Endometrium (tissue), 2 donors: ENCODE results near the gene TEX36.
"Not testable (repeated sequence)": the region's sequence is repeated elsewhere in the genome, so short reads cannot be mapped to it uniquely, and the experiment has no call there.

Experiments
- FAIRE-seq: peaks from 2 replicates; lab custom pipeline; 2012; peaks lifted over from hg19 to GRCh38; lab: Jason Lieb, UNC
- donor health status: control.
- donor health status: control.

The TEX36 gene

DNA sequence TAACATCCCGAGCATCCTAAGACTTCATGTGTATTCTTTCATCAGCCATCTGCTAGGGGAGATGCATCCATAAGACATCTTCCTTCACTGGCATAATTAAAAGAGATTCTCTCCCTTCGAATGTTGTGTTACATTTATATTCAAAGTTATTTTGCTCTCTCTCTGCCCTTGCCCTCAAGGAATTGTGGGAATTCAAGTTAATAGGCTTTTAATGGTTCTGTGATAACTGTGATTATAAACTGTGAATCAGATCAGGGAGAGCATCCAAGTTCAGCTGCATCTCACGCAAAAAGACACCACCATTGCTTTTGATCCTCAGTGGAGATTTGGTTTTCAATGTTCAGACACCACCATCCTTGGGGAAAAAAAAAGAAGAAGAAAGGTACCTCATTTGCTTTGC is 9.2 kb upstream of the TEX36 start:
- FAIRE-seq = no peak

DNA sequence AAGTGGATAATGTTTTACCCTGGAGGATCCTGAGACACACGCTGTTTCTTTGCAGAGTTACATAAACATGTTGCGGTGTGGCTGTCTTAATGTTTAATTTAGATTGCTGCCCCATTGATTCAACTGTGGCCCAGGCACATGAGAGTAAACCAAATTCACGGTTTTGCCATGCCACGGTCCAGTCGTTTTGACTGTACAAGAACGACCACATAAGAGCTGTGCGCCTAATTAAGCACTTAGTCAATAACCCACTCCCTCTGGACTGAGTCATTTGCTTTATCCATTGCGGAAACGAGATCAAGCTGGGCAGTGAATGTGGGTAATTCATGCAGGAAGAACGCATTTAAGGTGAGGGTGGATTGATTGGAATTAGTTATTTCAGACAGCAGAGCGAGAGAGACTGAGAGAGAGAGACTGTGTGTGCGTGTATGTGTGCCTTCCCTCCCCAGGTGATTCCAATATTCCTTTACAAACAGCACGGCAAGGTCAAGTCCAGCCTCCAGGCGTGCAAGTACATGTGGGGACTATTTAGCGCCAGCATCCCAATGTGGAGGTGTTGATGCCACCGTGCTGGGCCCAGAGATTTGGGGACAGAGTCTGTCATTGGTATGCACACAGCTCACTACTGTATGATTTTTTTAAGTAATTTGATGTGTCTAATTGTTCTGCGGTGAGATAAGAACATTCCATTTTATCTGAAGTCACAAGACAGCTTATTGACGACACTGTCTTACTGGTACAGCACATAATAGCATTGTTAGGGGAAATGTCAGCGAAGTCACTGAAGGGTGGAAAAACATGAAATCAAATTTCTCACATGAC is 8.4 kb upstream of the TEX36 start:
- no peak for FAIRE-seq

DNA sequence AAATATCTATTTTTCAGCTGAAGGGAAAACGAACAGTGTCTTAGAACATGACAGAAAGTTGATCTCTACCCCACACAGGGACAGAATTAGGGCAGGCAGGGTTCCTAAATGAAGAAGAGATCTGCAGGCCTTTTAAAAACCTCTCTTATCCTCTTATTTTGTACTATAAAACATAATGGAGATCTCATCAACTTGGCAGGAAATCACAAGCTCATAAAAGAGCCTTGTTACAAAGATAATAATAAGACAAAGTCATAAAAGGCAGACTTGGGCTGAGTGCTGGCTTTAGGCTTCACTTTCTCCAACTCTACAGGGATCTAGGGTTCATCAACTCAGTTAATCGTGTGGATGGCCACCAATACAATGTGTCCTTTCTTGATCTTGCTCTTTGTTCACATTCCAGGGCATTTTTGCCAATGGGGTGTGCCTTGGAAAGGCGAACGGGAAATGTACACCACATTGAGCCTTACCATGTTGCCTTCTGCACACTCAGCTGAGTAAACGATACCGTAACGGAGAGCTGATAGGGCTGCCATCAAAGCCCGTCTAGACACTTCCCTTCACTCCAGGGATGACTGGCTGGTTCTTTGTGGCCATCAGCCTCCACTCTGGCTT is 7.1 kb upstream of the TEX36 start:
- FAIRE-seq = peak; percentile 85

DNA sequence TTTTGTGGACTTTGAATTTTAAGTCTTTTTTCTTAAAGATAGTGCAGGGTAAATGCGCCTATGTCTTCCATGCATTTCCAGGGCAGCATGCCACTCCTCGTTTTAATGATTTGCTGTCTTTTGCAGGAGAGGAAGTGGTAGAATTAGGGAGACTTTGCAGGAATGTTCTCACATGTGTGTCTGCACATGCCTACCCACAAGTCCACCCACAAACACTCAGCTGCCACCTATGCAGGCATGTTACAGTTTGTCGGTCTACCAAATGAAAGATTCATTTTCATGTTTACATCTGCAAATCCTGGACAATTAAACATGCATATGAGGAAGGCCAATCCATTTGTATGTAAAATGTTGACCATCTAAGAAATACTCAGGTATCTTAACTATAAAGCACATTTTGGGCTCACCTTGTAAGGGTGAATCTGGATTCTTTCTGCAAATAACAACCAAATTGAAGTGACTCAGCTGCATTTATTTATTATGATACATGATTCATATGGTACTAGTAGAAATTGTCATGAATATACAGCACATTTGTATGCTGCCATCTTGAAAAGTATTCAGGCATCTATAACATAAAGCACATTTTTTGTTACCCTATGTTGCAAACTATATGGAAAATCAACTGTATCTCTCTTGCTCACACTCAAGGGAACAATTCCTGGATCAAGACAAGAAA is 4.7 kb upstream of the TEX36 start:
- FAIRE-seq = no peak

GRCh38 chr10:125684581-125684980 is 1.6 kb upstream of the TEX36 start:
- no peak for FAIRE-seq

GRCh38 chr10:125683821-125684220 is 858 bp upstream of the TEX36 start:
- no peak for FAIRE-seq

DNA sequence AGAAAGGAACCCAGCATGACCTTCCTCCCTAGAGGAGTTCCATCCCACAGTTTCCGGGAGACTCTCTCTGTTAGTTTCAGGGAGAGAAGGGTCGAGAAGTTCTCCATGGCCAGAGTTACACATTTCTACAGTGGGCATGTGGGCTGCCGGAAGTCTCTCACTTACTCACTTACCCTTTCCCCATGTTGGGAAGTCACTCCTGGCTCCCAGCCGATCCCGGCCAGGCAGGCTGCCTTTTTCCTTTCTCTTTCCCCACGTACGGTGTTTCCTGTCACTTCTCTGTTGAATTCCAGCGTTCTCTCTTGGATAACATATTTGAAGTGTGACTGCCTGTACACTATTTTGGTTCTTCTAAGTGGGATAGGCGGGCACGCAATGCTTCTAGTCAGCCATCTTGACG is 3.5 kb downstream of the TEX36 start:
- FAIRE-seq = no peak

DNA sequence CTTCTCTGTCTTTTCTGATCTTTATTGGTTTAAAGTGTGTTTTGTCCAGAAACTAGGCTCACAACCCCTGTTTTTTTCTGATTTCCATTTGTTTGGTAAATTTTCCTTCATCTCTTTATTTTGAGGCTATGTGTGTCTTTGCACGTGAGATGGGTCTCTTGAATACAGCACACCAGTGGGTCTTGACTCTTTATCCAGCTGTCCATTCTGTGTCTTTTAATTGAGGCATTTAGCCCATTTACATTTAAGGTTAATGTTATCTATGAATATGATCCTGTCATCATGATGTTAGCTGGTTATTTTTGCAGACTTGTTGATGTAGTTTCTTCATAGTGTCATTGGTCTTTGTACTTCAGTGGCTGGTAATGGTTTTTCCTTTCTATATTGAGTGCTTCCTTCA is 10.1 kb downstream of the TEX36 start:
- FAIRE-seq = no peak

DNA sequence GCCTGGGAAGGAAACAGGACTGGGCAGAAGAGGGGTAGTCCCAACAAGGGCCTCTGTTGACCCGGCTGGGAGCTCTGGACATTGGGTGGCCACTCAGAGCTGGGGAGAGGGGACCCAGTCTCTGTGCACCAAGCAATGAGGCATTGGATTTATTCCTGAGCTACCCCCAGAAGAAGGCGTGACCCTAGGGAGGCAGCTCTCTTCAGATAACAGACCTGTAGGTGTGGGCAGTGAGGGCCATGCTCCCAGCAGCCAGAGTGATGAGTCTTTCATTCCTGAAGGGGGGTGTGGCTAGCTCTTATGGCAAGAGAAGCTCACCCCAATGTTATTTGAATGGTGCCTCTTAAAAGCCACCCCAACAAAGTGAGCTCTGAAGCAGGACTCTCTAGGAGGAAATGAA is 20.4 kb downstream of the TEX36 start:
- FAIRE-seq = no peak

DNA sequence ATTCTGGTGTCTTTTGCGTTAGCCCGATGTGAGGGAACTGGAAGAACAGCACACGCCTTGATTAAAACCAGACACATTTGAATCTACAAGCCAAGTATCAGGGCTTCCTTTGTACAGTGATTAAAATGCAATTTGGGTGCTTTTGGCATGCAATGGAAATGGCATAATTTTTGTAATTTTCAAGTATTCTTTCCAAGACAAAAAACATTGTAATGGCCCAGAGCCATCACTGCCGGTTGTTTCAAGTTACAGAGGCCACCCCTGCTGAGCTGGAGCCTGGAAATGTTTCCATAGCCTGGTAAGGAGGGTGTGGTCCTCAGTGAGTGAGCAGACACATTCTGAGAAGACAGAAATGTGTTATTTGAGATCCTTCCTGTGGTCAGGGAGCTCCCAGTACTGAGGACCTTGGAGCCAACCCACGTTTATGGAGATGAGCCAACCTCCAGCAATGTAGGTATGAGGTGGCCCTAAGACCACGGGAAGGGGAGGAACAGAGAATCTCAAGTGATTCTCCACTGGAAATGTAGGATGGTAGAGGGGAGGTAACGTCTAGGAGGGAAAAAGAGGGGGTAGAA is 20.9 kb downstream of the TEX36 start:
- no peak for FAIRE-seq

- no peak for FAIRE-seq
Measured at GRCh38 chr10:125661431-125661940, 21.5 kb downstream of the TEX36 start.

DNA sequence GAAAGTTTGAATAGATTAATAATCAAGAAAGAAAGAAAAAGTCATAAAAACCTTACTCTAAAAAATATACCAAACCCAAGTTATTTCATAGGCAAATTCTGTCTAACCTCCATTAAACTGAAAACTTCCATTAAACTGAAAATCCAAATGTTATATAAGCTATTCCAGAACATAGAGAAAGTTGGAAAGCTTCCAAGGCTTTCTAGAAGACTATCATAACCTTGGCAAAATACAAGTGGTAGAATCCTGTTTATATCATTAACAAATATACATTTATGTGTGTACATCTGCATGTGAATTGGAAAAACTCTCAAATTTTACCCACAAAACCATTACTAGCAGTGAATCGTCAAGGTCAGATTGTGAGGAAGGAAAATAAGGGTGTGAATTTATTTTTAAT is 23.9 kb downstream of the TEX36 start:
- no peak for FAIRE-seq

GRCh38 chr10:125656523-125656922 is 26.4 kb downstream of the TEX36 start:
- no peak for FAIRE-seq

- FAIRE-seq = not testable (repeated sequence)
Measured at GRCh38 chr10:125653113-125653512, 29.9 kb downstream of the TEX36 start.

DNA sequence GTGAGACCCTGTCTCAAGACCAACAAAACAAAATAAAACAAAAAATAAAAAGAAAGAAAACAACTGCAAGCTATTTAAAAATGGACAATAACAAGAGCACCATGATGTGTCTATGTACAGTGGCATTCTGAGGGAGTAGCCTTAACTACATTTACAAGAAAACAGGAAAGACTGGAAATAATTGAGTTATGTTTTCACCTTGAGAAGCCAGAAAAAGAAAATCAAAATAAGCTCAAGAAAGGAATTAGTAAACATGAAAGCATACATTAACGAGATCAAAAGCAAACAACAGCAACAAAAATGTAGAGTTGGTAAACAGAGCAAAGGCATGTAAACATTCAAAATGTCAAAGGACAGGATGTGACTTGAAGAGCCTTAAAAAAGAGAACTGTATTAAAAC is 36.7 kb downstream of the TEX36 start:
- FAIRE-seq = peak; percentile 99

DNA sequence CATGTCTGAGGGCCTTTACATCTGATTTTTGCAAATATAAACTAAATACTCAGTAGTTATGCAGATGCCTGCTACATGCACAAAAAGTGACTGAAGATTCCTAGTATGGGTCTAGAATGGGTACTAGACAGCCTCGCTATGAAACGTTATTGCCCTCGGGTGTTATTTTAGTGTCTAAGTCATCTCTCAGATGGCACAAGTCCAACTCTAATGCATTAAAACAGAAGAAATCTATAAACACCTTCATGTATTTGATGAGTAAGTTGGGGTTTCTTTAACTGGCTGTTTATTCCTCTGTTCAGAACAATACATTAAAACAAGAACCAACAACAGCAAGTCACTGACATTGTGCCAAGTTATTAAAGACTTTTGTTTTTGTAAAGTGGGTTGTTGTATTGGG is 41.6 kb downstream of the TEX36 start:
- FAIRE-seq = no peak

- FAIRE-seq = no peak
Measured at GRCh38 chr10:125640653-125641052, 42.3 kb downstream of the TEX36 start.

DNA sequence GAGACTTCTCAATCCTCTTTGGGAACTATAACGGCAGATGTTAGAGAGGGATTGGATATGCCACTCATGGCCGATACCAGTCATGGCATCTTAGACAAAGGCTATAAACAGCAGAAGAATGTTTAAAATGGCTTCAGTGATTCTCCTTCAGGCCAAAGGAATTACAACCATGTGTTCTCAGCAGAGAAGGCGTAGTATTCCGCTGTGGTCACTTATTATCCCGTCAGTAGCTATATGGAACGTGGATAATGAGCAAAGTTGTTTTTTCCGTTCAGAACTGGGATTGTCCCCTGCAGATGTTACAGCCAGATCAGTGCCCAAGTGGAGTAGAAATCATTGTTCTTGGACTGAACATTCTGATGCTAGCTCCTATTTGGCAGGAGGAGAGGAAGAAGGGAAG is 43.1 kb downstream of the TEX36 start:
- no peak for FAIRE-seq

- no peak for FAIRE-seq
Measured at GRCh38 chr10:125638555-125638954, 44.4 kb downstream of the TEX36 start.

DNA sequence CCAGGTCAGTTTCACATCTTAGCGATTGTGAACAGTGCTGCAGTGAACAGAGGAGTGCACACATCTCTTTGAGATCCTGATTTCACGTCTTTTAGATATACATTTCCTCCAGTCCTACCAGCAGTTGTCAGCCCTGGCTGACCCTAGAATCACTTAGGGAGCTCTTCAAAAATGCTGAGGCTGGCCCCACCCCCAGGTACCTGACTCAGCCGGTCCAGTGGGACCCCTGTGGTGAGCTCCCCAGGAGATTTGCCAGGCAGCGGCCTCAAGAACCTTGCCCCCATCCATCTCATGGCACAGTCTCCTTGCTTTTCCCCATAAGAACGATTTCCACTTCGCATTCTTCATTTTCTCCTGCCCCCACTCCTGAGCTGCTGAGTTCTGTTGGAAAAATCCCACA is 45.5 kb downstream of the TEX36 start:
- FAIRE-seq = no peak

GRCh38 chr10:125634606-125635005 is 48.4 kb downstream of the TEX36 start:
- no peak for FAIRE-seq

DNA sequence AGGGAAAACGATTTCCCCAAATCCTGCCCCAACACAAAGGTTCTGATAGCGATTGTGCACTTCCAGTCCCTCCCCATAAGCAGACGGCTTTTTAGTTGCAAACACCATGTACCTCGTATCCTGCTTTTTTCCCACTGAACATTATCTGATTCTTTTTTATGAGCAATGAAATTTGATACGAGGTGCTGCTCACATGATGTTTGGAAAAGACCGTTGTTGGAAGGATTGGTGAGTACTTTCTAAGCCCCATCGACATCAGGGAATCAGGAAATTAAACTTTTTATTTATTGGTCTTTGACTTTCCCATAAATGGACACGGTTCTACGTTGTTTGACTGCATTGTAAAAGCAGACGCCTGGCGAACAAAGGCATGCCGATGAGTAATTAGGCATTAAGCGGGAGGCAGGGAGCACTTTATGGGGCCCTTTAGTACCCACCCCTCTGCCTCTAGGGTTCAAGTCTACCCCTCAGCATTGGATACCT is 49.4 kb downstream of the TEX36 start:
- FAIRE-seq = peak; percentile 80

DNA sequence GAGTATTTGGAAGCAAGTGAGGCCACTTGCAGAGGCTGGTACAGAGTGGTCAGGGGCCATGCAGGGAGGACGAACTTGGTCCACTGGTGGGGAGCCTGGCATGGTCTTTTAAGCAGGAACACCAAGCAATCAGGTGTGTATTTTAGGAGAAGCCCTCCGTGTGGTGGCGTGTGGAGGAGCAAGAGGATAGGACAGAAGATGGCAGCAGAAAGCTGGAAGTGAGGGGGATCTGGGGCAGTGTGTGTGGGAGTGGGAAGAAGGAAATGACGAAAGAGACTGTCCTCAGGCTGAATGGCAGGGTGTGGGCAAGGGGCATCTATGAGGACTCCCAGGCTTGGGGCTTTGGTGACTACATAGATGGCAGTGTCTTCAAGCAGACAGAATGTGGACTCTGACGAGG is 51.2 kb downstream of the TEX36 start:
- no peak for FAIRE-seq
